GM23248 (cell line): ENCODE data around the gene PRKAR2A.

Experiments
- EZH2 ChIP-seq: fragments of 200-600 bp; sonication (generic); IDR thresholded peaks from 2 replicates; pipeline ENCODE4 v1.6.1; 2018; ENCODE audit warnings: antibody characterized with exemption, mild to moderate bottlenecking; ENCODE audit not compliant: insufficient read depth, poor library complexity, severe bottlenecking
- EZH2phosphoT487 ChIP-seq: fragments of 200-600 bp; sonication (generic); IDR thresholded peaks from 2 replicates; pipeline ENCODE4 v1.6.1; 2018; ENCODE audit warnings: antibody characterized with exemption, moderate library complexity, mild to moderate bottlenecking, low read depth; ENCODE audit not compliant: insufficient read depth

DNA sequence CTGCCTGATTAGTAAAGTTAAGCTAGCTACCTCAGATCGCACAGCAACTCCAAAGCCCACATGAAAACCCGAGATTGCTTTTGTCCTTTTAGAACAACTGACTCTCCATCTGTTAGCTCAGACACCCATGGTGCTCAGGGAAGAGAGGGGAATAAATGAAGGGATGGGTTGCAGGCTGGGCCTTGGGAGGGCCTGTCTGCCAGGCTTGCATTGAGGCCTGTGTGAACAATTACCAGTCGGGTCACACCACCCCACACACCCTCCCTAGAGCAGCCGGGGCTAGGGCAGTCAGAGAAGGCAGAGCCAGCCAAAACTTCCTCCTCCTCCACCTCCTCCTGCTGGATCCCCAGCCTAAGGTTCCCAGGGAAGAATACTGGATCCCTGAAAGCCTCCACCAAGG, 8.8 kb upstream of the PRKAR2A start:
- TF ChIP-seq EZH2 = no peak
- no peak for TF ChIP-seq EZH2phosphoT487
